ENCODE results near the gene RGS7BP.

RGS7BP gene

GRCh38 chr5:64629841-64630240 is 124.0 kb downstream of the RGS7BP start:
- no peak overlapping the region for H3K4me3 ChIP-seq (ENCODE audit: extremely low read depth, insufficient read depth, low read length, poor library complexity, severe bottlenecking)
- H3K4me1 ChIP-seq (ENCODE audit: control insufficient read depth, insufficient read depth, low read length, poor library complexity, severe bottlenecking) = no peaks in the 10 kb centered on the region
- WGBS, 2 experiments (ENCODE audit: insufficient coverage in 2 of 2) = 71 to 84% methylated on average over 2 of the region's 2 CpGs
- H3K36me3 ChIP-seq (ENCODE audit: control insufficient read depth, insufficient read depth, low read length) = no peaks in the 10 kb centered on the region
- H3K27ac ChIP-seq (ENCODE audit: low read depth, low read length, severe bottlenecking) = no peak overlapping the region
- H3K9me3 ChIP-seq (ENCODE audit: control insufficient read depth, low read length) = no peaks in the 10 kb centered on the region

- H3K4me3 ChIP-seq (ENCODE audit: extremely low read depth, insufficient read depth, low read length, poor library complexity, severe bottlenecking) = no peak overlapping the region
- H3K4me1 ChIP-seq (ENCODE audit: control insufficient read depth, insufficient read depth, low read length, poor library complexity, severe bottlenecking) = no peaks in the 10 kb centered on the region
- H3K36me3 ChIP-seq (ENCODE audit: control insufficient read depth, insufficient read depth, low read length) = no peaks in the 10 kb centered on the region
- no CpG with 5 or more reads among the region's 3 CpGs for WGBS, 2 experiments (ENCODE audit: insufficient coverage in 2 of 2)
- no peak overlapping the region for H3K27ac ChIP-seq (ENCODE audit: low read depth, low read length, severe bottlenecking)
- H3K9me3 ChIP-seq (ENCODE audit: control insufficient read depth, low read length) = no peaks in the 10 kb centered on the region
Observed at GRCh38 chr5:64632251-64632650, 126.4 kb downstream of the RGS7BP start.

DNA sequence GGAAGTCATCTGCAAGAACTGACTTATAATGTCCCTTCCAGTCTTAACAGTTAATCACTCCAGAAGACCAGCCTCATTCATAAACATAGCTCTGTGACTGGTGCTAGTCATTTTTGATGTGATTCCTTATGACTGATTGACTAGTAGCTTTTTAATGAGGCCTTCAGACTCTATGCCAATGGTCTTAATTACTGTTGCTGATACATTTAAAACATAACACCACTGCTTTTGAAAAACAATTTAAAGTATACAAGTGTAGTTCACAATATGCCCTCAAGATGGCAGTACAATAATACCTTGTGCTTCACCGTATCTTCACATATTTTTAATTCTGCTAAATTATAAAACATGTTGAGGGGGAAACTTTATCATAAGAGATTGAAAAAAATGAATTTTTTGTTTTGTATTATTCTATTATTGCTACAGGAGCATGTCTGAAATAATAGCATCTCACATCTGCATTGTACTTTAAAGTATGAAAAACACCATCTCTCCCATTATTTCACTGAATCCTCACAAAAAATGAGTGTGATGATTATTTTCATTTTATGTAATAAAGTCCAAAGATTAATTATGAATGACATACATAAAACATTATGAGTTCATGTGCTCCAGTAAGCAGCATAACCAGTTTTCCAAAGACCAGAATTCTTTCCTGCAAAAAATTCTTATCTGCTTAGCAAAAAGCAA is 129.3 kb downstream of the RGS7BP start:
- Histone ChIP-seq H3K27ac (ENCODE audit: low read depth, low read length, severe bottlenecking) (no peak overlapping the region), H3K4me1 (ENCODE audit: control insufficient read depth, insufficient read depth, low read length, poor library complexity, severe bottlenecking) (no peaks in the 10 kb centered on the region), H3K4me3 (ENCODE audit: extremely low read depth, insufficient read depth, low read length, poor library complexity, severe bottlenecking) (no peak overlapping the region), H3K36me3 (ENCODE audit: control insufficient read depth, insufficient read depth, low read length) (no peaks in the 10 kb centered on the region), H3K9me3 (ENCODE audit: control insufficient read depth, low read length) (no peaks in the 10 kb centered on the region)
- no CpG with 5 or more reads among the region's 1 CpG for WGBS, 2 experiments (ENCODE audit: insufficient coverage in 2 of 2)

GRCh38 chr5:64637144-64637543 is 131.3 kb downstream of the RGS7BP start:
- WGBS, 2 experiments (ENCODE audit: insufficient coverage in 2 of 2) = 73 to 97% methylated on average over 5 to 8 of the region's 9 CpGs
- H3K9me3 ChIP-seq (ENCODE audit: control insufficient read depth, low read length) = no peaks in the 10 kb centered on the region

GRCh38 chr5:64637837-64638443 is 132.1 kb downstream of the RGS7BP start:
- 67 to 79% methylated on average over 4 to 9 of the region's 10 CpGs for WGBS, 2 experiments (ENCODE audit: insufficient coverage in 2 of 2)
- H3K9me3 ChIP-seq (ENCODE audit: control insufficient read depth, low read length) = no peaks in the 10 kb centered on the region
- H3K36me3 ChIP-seq (ENCODE audit: control insufficient read depth, insufficient read depth, low read length) = no peaks in the 10 kb centered on the region
- H3K27ac ChIP-seq (ENCODE audit: low read depth, low read length, severe bottlenecking) = no peak overlapping the region
- H3K4me3 ChIP-seq (ENCODE audit: extremely low read depth, insufficient read depth, low read length, poor library complexity, severe bottlenecking) = no peak overlapping the region
- H3K4me1 ChIP-seq (ENCODE audit: control insufficient read depth, insufficient read depth, low read length, poor library complexity, severe bottlenecking) = no peaks in the 10 kb centered on the region

More at GRCh38 chr5:64637144-64637543, 131.3 kb downstream of the RGS7BP start:
- no peaks in the 10 kb centered on the region for H3K36me3 ChIP-seq (ENCODE audit: control insufficient read depth, insufficient read depth, low read length)
- H3K4me1 ChIP-seq (ENCODE audit: control insufficient read depth, insufficient read depth, low read length, poor library complexity, severe bottlenecking) = no peaks in the 10 kb centered on the region
- no peak overlapping the region for H3K4me3 ChIP-seq (ENCODE audit: extremely low read depth, insufficient read depth, low read length, poor library complexity, severe bottlenecking)
- H3K27ac ChIP-seq (ENCODE audit: low read depth, low read length, severe bottlenecking) = no peak overlapping the region

DNA sequence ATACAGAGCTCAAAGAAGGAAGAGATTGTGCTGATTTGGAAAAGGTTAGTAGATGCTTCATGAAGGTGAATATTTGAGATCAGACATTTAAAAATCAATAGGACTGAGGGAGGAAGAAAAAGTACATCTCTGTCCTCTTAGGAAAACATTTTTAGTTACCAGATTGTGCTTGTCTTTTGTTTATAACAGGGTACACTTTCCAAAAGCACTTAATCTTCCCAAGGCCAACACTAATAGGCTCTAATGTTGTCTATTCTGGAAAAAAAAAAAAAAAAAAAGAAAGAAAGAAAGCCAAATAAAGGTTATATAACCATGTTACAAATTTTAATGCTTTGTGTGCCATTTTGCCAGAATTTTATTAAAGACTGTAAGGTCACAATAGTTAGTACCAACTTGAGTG is 139.0 kb downstream of the RGS7BP start:
- no peaks in the 10 kb centered on the region for H3K9me3 ChIP-seq (ENCODE audit: control insufficient read depth, low read length)
- no peaks in the 10 kb centered on the region for H3K4me1 ChIP-seq (ENCODE audit: control insufficient read depth, insufficient read depth, low read length, poor library complexity, severe bottlenecking)
- no peak overlapping the region for H3K27ac ChIP-seq (ENCODE audit: low read depth, low read length, severe bottlenecking)

DNA sequence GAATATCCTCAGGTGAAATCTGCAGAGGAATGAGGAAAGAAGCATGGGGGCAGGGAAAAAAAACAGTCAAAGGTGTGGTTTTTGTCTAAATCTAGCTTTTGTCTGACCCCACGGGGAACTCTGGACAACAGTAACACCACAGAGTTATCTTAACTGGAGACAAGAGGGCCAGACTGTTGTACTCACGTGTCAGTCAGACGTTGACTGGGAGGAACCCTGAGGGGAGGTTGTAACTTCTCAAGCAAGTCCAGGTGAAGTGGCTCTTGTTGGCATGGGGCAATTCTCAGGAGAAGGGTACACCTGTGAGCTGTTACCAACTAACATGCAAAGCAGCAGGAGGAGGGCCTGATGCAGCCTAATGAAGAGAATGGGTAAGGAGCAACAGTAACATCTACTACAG is 140.4 kb downstream of the RGS7BP start:
- H3K4me1 ChIP-seq (ENCODE audit: control insufficient read depth, insufficient read depth, low read length, poor library complexity, severe bottlenecking) = no peaks in the 10 kb centered on the region
- no peak overlapping the region for H3K4me3 ChIP-seq (ENCODE audit: extremely low read depth, insufficient read depth, low read length, poor library complexity, severe bottlenecking)
- WGBS, 2 experiments (ENCODE audit: insufficient coverage in 2 of 2) = 81 to 90% methylated on average over 2 to 3 of the region's 3 CpGs

More for the DNA sequence above, 139.0 kb downstream of the RGS7BP start:
- H3K36me3 ChIP-seq (ENCODE audit: control insufficient read depth, insufficient read depth, low read length) = no peaks in the 10 kb centered on the region
- no peak overlapping the region for H3K4me3 ChIP-seq (ENCODE audit: extremely low read depth, insufficient read depth, low read length, poor library complexity, severe bottlenecking)

DNA sequence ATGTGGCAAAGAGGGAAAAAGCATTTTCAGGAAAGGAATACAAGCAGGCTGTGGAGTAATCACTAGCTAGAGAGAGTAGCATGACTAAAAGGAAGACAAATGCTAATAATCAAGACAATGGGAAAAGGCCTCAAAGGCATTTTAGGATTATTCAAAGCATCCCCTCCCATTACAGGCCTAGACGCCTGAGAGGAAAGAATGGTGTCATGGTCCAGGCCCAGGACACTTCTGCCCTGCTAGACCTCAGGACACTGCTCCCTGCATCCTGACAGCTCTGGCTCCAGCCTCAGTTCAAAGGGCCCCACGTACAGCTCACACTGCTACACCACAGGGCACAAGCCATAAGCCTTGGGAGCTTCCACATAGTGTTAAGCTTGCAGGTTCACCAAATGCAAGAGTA is 143.7 kb downstream of the RGS7BP start:
- no peaks in the 10 kb centered on the region for H3K36me3 ChIP-seq (ENCODE audit: control insufficient read depth, insufficient read depth, low read length)
- WGBS, 2 experiments (ENCODE audit: insufficient coverage in 2 of 2) = 90 to 100% methylated on average over 1 of the region's 2 CpGs
- H3K9me3 ChIP-seq (ENCODE audit: control insufficient read depth, low read length) = no peaks in the 10 kb centered on the region
- H3K27ac ChIP-seq (ENCODE audit: low read depth, low read length, severe bottlenecking) = no peak overlapping the region
- no peak overlapping the region for H3K4me3 ChIP-seq (ENCODE audit: extremely low read depth, insufficient read depth, low read length, poor library complexity, severe bottlenecking)
- H3K4me1 ChIP-seq (ENCODE audit: control insufficient read depth, insufficient read depth, low read length, poor library complexity, severe bottlenecking) = no peaks in the 10 kb centered on the region

More for the DNA sequence above, 140.4 kb downstream of the RGS7BP start:
- Histone ChIP-seq H3K9me3 (ENCODE audit: control insufficient read depth, low read length) (no peaks in the 10 kb centered on the region), H3K36me3 (ENCODE audit: control insufficient read depth, insufficient read depth, low read length) (no peaks in the 10 kb centered on the region), H3K27ac (ENCODE audit: low read depth, low read length, severe bottlenecking) (no peak overlapping the region)

DNA sequence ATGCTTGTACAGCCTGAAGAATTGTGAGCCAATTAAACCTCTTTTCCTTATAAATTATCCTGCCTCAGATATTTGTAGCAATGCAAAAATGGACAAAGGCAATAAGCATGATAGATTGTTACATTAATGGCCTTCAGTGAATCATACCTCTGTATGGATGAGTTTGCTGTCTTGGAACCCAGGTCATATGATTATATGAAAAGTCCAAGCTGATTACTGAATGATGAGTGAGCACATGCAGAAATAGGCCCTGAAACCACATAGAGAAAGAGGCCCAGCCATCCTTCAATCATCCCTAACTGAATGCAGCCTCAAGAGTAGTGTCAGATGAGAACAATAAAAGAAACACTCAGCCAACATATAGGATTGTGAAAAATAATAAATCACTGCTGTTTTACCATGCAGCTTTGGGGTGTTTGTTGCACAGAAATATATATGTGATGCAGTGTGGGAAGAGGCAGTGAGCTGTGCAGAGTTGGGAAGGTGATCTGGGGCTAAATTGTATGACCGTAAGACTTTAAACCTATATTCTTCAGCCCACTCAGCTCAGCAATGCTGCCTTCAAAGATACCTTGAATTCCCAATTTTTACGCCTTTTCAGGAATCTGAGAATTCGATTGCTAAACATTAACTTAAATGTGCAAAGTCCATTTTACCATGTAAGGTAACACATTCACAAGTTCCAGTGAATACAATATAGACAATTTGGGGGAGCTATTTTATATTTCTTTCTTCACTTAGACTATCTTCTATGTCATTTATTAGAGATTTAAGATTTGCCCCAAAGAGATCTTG is 148.1 kb downstream of the RGS7BP start:
- Histone ChIP-seq H3K27ac (ENCODE audit: low read depth, low read length, severe bottlenecking) (no peak overlapping the region), H3K4me3 (ENCODE audit: extremely low read depth, insufficient read depth, low read length, poor library complexity, severe bottlenecking) (no peak overlapping the region), H3K36me3 (ENCODE audit: control insufficient read depth, insufficient read depth, low read length) (no peaks in the 10 kb centered on the region), H3K9me3 (ENCODE audit: control insufficient read depth, low read length) (no peaks in the 10 kb centered on the region), H3K4me1 (ENCODE audit: control insufficient read depth, insufficient read depth, low read length, poor library complexity, severe bottlenecking) (no peaks in the 10 kb centered on the region)
- WGBS, 2 experiments (ENCODE audit: insufficient coverage in 2 of 2) = 92% methylated on average over 2 of the region's 3 CpGs; no CpG with 5 or more reads in 1 of the 2 experiments

DNA sequence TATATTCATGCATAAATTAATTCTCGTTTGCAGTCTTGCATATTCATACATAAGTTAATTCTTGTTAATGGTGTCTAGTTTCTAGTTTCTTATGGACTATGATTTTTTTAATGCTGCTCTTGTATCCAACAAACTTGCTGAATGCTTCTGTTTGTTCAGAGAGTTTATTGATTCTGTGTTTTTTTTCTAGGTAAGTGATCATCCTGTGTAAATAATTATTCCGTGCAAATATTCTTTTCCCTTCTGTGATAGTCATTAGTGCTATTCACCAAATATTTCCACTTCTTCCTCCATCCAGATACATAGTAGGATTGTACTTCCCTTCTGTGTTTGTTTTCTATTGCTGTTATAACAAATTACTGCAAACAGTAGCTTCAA is 148.7 kb downstream of the RGS7BP start:
- H3K36me3 ChIP-seq (ENCODE audit: control insufficient read depth, insufficient read depth, low read length) = no peaks in the 10 kb centered on the region

GRCh38 chr5:64655596-64655995 is 149.8 kb downstream of the RGS7BP start:
- H3K27ac ChIP-seq (ENCODE audit: low read depth, low read length, severe bottlenecking) = no peak overlapping the region
- no peaks in the 10 kb centered on the region for H3K9me3 ChIP-seq (ENCODE audit: control insufficient read depth, low read length)
- H3K36me3 ChIP-seq (ENCODE audit: control insufficient read depth, insufficient read depth, low read length) = no peaks in the 10 kb centered on the region
- no peaks in the 10 kb centered on the region for H3K4me1 ChIP-seq (ENCODE audit: control insufficient read depth, insufficient read depth, low read length, poor library complexity, severe bottlenecking)
- 88% methylated on average over 1 of the region's 1 CpG; no CpG with 5 or more reads in 1 of the 2 experiments for WGBS, 2 experiments (ENCODE audit: insufficient coverage in 2 of 2)
- H3K4me3 ChIP-seq (ENCODE audit: extremely low read depth, insufficient read depth, low read length, poor library complexity, severe bottlenecking) = no peak overlapping the region

More for the DNA sequence above, 148.7 kb downstream of the RGS7BP start:
- Histone ChIP-seq H3K4me1 (ENCODE audit: control insufficient read depth, insufficient read depth, low read length, poor library complexity, severe bottlenecking) (no peaks in the 10 kb centered on the region), H3K27ac (ENCODE audit: low read depth, low read length, severe bottlenecking) (no peak overlapping the region), H3K9me3 (ENCODE audit: control insufficient read depth, low read length) (no peaks in the 10 kb centered on the region), H3K4me3 (ENCODE audit: extremely low read depth, insufficient read depth, low read length, poor library complexity, severe bottlenecking) (no peak overlapping the region)
- WGBS, 2 experiments (ENCODE audit: insufficient coverage in 2 of 2) = no CpG with 5 or more reads among the region's 2 CpGs

Measured in mesodermal cell (in vitro differentiated cells).